GM12892 (cell line): ENCODE data around the gene ARL4C. TPM values are rescaled to one million over a fixed set of nuclear protein-coding genes. Genes with fewer than 3 reads are reported as not detected.
A peak's percentile ranks its signal among the peaks of the same experiment; 100 is the strongest.

Experiments
- DNase-seq: peaks from one replicate; pipeline ENCODE4 v3.0.0; 2011; ENCODE audit not compliant: insufficient read length
- FAIRE-seq: peaks from 2 replicates; lab custom pipeline; 2011; peaks lifted over from hg19 to GRCh38; lab: Jason Lieb, UNC
- POLR2A ChIP-seq: IDR thresholded peaks from 2 replicates; pipeline ENCODE4 v1.6.1; 2011; ENCODE audit warnings: low read depth, low read length, control low read depth
- POLR2AphosphoS5 ChIP-seq: IDR thresholded peaks from 2 replicates; pipeline ENCODE4 v1.6.1; 2011; ENCODE audit warnings: low read depth, low read length, control low read depth
- TAF1 ChIP-seq: IDR thresholded peaks from 2 replicates; pipeline ENCODE4 v1.6.1; 2011; ENCODE audit warnings: low read depth, mild to moderate bottlenecking, control low read depth, low read length, borderline replicate concordance
- polyA plus RNA-seq: library from polyadenylated mRNA; unstranded; fragments of >200 nt; gene quantifications from one replicate; pipeline ENCODE4 v1.2.1, GENCODE V29; 2012; ENCODE audit warnings: missing spikeins, inconsistent platforms; ENCODE audit not compliant: missing spikeins

The ARL4C gene, protein sequence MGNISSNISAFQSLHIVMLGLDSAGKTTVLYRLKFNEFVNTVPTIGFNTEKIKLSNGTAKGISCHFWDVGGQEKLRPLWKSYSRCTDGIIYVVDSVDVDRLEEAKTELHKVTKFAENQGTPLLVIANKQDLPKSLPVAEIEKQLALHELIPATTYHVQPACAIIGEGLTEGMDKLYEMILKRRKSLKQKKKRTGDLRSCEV
- polyA plus RNA-seq, result 1.4 TPM

DNA sequence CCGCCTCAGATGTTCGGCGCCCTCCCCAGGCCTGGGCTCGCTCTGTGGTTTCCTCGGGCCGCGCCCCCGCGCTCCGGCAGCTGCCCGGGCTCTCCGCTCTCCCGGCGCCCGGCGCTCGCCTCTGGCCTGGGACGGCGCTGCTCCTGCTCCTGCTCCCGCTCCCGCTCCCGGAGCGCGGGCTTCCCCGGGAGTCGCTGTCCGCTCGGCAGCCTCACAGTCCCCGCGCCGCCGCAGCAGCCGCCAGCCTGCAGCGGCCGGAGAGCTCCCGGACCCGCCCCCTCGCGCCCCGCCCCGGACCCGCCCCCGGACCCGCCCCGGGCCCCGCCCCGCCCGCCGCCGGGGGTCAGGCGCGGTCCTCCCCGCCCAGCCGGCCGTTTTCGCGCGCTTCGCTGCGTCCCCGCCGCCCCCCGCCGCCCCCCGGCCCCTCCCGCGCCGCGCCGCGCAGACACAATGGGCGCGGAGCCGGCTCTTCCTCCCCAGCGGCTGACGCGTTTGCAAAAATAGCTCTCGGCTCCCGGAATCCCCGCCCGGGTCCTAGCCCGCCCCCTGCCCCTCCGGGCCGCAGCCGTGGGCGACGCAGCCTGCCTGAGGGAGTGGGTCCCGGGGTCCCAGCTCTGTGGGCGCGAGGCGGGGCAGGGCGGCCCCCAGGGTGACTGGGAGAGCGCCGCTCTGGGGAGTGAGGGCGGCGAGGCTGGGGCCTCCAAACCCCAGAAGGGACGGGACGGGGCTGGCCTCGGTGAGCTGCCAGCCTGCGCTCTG is at the start of gene ARL4C:
ARL4C (minus strand) TSS at position 247 of the 759 bp plus-strand sequence. CDS start 495 bp downstream, outside the sequence.
- DNase-seq, result peak; percentile 69
- no peak for FAIRE-seq
- TF ChIP-seq TAF1 (no peak), POLR2A (no peak), POLR2AphosphoS5 (no peak)

DNA sequence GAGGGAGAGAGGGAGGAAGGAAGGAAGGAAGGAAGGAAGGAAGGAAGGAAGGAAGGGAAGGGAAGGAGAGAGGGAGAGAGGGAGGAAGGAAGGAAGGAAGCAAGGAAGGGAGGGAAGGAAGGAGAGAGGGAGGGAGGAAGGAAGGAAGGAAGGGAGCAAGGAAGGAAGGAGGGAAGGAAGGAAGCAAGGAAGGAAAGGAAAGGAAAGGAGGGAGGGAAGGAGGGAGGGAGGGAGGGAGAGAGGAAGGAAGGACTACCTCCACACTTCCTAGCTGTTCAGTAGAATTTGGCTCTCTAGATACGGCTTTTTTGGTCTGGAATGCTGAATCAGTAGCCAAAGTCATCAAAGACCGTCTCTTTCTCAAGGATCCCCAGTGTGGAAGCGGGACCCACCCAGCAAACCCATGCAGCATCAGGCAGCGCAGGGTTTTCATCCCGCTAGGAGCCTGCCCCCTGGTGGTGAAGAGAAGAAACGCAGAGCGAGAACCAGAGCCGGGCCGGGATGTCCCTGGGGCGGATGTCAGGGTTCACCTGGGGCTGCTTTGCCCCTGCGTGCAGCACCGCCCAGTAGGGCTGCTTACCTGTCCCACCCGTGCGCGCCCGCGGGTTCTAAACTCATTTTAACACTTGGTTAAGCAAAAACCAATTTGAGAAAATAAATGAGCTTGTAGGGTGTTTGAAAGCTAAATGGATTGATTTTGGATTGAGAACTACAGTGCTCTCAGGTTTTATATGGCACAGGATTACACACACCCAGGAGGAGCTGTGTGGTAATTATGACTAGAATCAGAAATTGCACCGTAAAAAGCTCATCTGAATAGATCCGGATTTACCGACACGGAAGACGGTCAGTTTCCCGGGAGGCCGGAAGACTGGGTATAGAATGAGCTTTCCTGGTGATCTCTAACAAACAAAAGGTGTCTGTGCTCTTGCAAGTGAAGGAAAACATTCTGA is 48.1 kb upstream of the ARL4C start:
- peak; percentile 67 for DNase-seq
- FAIRE-seq, result no peak
- TF ChIP-seq POLR2A (no peak), POLR2AphosphoS5 (no peak), TAF1 (no peak)

DNA sequence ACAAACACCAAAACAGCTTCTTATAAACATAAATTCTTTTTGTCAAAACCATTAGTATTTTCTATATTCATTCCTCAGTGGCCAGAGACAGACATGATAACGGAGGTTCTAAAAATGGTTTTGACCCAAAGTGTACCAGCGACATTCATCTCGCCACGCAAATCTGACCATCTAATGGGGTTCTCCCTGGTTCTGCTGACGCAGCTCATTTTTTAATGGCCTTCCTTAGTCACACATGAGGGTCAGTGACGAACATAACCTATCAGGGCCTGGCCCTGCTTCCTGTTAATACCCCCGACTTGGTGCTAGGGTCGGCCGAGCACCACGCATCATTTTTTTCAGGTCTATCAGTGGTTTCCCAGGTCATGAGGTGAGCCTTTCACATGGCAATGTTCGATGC is 45.9 kb upstream of the ARL4C start:
- FAIRE-seq (no peak), DNase-seq (no peak)
- TF ChIP-seq POLR2AphosphoS5, result no peak
- TF ChIP-seq TAF1, result no peak
- TF ChIP-seq POLR2A, result no peak

DNA sequence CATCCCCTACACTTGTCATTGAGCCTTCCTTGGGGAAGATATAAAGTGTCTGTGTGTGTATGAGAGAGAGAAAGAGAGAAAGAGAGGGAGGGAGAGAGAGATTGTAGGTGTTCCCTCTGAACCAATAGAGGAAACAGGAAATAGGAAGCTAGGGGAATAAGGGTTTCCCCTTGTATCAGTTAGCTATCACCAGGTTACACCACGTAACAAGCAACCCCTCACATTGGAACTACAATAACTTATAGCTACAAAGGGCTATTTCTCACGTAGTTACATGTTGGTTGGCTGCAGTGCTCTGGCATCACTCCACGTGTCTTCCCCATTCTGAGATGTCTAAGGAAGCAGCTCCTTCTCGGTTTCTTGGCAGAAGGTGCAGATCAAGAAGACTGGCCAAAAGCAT is 41.0 kb upstream of the ARL4C start:
- FAIRE-seq (no peak), DNase-seq (no peak)
- no peak for TF ChIP-seq TAF1
- no peak for TF ChIP-seq POLR2AphosphoS5
- no peak for TF ChIP-seq POLR2A

DNA sequence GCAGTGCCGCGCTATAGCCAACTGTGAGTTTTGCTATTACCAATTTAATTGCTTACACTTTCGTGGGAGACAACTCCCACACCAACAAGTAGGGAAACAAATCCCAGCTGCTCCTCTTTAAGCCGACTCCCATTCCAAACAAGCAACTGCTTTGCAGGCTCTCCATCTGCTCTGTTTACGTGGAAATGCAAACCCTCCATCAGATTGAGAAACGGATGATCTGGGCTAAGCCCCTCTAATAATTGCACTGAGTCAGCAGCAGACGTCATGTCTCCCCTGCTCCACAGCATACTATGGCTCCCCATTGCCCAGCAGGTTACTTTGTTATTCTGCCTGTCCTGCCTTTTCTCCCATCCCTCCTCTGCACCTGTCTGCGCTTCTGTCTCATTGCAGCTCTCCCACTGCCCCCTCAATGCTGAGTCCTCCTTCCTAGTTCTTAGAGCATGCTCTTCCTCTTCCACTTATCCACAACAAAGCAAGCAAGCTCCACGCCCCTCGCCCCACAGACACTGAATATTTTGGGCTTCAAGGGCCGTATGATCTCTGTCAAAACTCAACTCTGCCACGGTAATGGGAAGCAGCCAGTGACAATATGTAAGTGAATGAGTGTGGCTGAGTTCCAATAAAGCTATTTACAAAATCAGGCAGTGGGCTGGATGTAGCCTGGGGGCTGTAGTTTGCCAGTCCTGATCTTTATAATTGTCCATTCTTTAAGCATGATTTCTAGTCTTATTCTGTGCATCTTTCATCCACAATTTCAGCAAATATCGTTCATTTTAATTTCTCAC is 39.5 kb upstream of the ARL4C start:
- TF ChIP-seq TAF1 (no peak), POLR2A (no peak), POLR2AphosphoS5 (no peak)
- FAIRE-seq (no peak), DNase-seq (no peak)

DNA sequence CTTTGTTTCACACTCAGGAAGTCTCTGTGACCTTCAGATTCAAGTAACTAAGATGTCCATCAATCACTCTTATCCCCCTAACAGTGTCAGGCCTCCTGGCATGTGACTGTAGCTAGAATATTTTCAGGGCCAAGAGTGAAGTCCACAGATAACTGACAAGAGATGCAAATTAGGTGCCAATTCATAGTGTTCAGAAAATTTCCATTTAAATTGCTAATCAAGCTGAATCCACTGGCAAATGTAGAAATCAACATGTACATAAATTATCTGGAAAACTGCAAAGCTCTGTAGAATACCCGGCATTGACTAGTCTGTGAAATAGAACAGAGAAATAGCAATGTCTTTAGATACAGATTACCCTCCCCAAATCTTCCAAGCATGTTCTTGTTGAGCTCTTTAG is 38.6 kb upstream of the ARL4C start:
- no peak for FAIRE-seq
- TF ChIP-seq POLR2A, result no peak
- TF ChIP-seq TAF1, result no peak
- TF ChIP-seq POLR2AphosphoS5, result no peak
- no peak for DNase-seq

DNA sequence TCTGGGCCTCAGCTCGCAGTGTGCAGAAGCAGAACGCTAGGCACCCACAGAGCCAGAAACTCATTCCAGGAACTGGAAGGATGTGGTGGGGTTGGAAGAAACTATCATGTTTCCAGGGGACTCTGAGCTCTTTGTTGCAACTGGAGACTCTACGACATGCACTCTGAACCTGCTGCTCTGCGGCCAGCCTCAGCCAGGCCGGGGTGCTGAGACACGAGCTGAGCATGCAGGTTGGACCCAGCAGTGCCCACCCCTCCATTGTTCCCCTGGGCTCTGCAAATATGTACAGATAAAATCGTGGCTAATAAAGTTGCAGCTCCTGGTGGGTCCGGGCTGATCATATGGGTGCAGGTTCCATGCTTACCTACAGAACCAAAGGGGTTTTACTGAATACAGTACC is 37.6 kb upstream of the ARL4C start:
- DNase-seq (no peak), FAIRE-seq (no peak)
- TF ChIP-seq TAF1 (no peak), POLR2AphosphoS5 (no peak), POLR2A (no peak)

DNA sequence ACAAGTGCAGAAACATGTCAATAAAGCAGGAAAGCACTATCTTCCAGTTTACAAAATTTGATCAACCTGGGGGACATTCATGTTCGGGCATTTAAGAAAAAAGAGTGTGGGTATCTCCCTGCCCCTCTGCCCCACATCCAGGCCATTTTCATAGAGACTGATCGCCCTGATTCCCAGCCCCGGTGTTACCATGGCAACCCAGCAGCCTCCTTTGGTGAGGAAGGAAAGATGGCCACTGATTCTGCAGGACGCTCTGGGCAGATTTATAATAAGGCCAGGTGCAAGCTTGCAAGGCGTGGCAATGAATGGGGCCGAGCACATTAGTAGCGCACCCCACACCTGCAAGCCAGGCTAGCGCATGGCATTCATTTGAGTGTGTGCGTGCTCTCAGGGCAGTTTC is 36.7 kb upstream of the ARL4C start:
- FAIRE-seq, result no peak
- no peak for DNase-seq
- TF ChIP-seq POLR2AphosphoS5, result no peak
- no peak for TF ChIP-seq POLR2A
- no peak for TF ChIP-seq TAF1

DNA sequence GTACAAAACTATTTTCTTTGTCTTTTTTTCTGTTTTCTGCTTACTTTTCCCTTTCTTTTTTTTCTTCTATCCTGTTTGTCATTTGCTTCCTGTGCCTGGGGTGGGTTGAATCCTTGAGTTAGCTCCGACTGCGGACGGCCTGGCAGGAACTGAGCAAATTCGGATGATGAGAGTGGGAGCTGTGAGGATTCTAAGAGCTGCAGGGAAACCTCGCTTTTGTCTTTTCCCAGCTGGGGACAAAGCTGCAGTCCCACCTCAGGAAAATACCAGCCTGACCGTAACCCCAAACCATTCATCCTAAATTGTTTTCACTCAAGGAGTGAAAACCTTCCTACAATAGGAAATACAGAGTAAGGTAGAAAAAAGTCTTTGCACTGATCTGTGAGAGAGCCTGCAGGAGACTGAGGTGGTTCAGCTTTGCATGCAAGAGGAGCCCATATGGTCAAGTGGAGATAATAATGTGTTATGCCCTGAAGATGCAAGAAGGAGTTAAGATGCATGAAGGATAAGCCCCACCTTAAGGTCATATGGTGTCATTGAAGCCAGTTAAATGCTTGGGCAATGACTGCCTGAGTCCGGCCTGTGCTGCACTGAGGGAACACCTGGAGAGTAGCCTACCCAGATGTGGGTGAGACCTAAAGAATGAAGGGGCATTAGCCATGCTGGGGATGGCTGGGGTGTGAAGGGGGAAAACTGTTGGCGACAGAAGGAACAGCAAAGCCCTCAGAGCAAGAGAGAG is 31.7 kb upstream of the ARL4C start:
- DNase-seq (no peak), FAIRE-seq (no peak)
- TF ChIP-seq POLR2AphosphoS5 (no peak), TAF1 (no peak), POLR2A (no peak)

DNA sequence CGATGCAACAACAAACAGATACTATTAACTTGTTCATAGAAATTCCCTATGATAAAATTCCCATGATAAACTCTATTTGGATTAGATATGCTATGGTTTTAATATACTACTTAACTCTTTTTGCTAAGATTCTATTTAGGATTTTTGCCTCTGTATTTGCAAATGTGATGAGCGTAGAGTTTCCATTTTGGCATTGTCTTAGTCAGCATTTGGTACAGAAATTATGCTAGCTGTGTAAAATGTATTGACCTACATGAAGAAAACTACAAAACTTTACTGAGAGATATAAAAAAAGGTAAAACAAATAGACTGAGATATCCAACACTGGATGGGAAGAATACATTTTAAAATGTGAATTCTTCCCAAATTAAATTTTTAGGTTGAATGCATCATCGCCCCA is 29.8 kb upstream of the ARL4C start:
- TF ChIP-seq POLR2AphosphoS5, result no peak
- FAIRE-seq (no peak), DNase-seq (no peak)
